Liver (tissue), 9 donors: ENCODE measurements around the gene RBM47. TPM values are rescaled to one million over a fixed set of nuclear protein-coding genes. Genes with fewer than 3 reads are reported as not detected.

Experiments
- DNase-seq: peaks from one replicate; pipeline ENCODE4 v3.0.0-alpha.2; 2017; ENCODE audit warnings: low spot score
- H3K27ac ChIP-seq, 2 donors: one replicate each; pipeline ENCODE4 v1.7.0; 2013; ENCODE audit warnings: inconsistent platforms in 2 of 2, low read length in 2 of 2, control low read depth in 1 of 2, low read depth in 1 of 2, mild to moderate bottlenecking in 1 of 2
- H3K27me3 ChIP-seq, 4 donors: one replicate each; pipeline versions ENCODE4 v1.6.1 to v1.7.0; 2013; ENCODE audit warnings: low read length in 3 of 4, inconsistent platforms in 1 of 4, mild to moderate bottlenecking in 1 of 4, moderate library complexity in 1 of 4; ENCODE audit not compliant: control insufficient read depth in 4 of 4, insufficient read depth in 4 of 4
- H3K36me3 ChIP-seq, 4 donors: one replicate each; pipeline versions ENCODE4 v1.6.1 to v1.7.0; 2013; ENCODE audit warnings: low read length in 3 of 4, mild to moderate bottlenecking in 3 of 4, low read depth in 1 of 4, moderate library complexity in 1 of 4; ENCODE audit not compliant: control insufficient read depth in 4 of 4, insufficient read depth in 3 of 4
- H3K4me1 ChIP-seq, 4 donors: one replicate each; pipeline versions ENCODE4 v1.6.1 to v1.7.0; 2013; ENCODE audit warnings: low read length in 3 of 4, mild to moderate bottlenecking in 3 of 4, moderate library complexity in 1 of 4; ENCODE audit not compliant: control insufficient read depth in 4 of 4, insufficient read depth in 4 of 4
- H3K4me3 ChIP-seq, 3 donors: one replicate each; pipeline versions ENCODE4 v1.6.1 to v1.7.0; 2013; ENCODE audit warnings: low read length in 3 of 3, control low read depth in 1 of 3, low read depth in 1 of 3, mild to moderate bottlenecking in 1 of 3
- H3K9ac ChIP-seq, 2 donors: one replicate each; pipeline ENCODE4 v1.7.0; 2013; ENCODE audit warnings: low read length in 2 of 2, mild to moderate bottlenecking in 2 of 2, moderate library complexity in 2 of 2, control low read depth in 1 of 2, low read depth in 1 of 2
- H3K9me3 ChIP-seq, 4 donors: one replicate each; pipeline versions ENCODE4 v1.6.1 to v1.7.0; 2013; ENCODE audit warnings: low read length in 3 of 4; ENCODE audit not compliant: control insufficient read depth in 4 of 4
- EGR1 ChIP-seq, 2 donors: IDR thresholded peaks; 2 replicates each; pipeline ENCODE4 v1.6.1; 2016 to 2018; ENCODE audit warnings: antibody characterized with exemption in 2 of 2, low read depth in 2 of 2
- FOXA1 ChIP-seq: IDR thresholded peaks from 2 replicates; pipeline ENCODE4 v1.6.1; 2016; ENCODE audit warnings: antibody characterized with exemption
- FOXA2 ChIP-seq: IDR thresholded peaks from 2 replicates; pipeline ENCODE4 v1.6.1; 2016; ENCODE audit warnings: antibody characterized with exemption
- GABPA ChIP-seq, 2 donors: IDR thresholded peaks in 1 of 2; conservative IDR thresholded peaks in 1 of 2; 2 replicates each; pipeline ENCODE4 v1.6.1; 2016; ENCODE audit warnings: antibody characterized with exemption in 2 of 2, mild to moderate bottlenecking in 1 of 2, moderate library complexity in 1 of 2
- HNF4A ChIP-seq, 2 donors: conservative IDR thresholded peaks; 2 replicates each; pipeline ENCODE4 v1.6.1; 2016; ENCODE audit warnings: antibody characterized with exemption in 2 of 2, mild to moderate bottlenecking in 2 of 2
- HNF4G ChIP-seq: IDR thresholded peaks from 2 replicates; pipeline ENCODE4 v1.6.1; 2016; ENCODE audit warnings: antibody characterized with exemption
- JUND ChIP-seq, 2 donors: IDR thresholded peaks; 2 replicates each; pipeline ENCODE4 v1.6.1; 2016; ENCODE audit warnings: antibody characterized with exemption in 2 of 2
- MAX ChIP-seq: IDR thresholded peaks from 2 replicates; pipeline ENCODE4 v1.6.1; 2016; ENCODE audit warnings: antibody characterized with exemption
- NR2F2 ChIP-seq: IDR thresholded peaks from 2 replicates; pipeline ENCODE4 v1.6.1; 2016; ENCODE audit warnings: antibody characterized with exemption
- RAD21 ChIP-seq, 2 donors: IDR thresholded peaks; 2 replicates each; pipeline ENCODE4 v1.6.1; 2016; ENCODE audit warnings: antibody characterized with exemption in 2 of 2, mild to moderate bottlenecking in 2 of 2
- REST ChIP-seq: IDR thresholded peaks from 2 replicates; pipeline ENCODE4 v1.6.1; 2016; ENCODE audit warnings: antibody characterized with exemption, mild to moderate bottlenecking
- RXRA ChIP-seq, 2 donors: IDR thresholded peaks; 2 replicates each; pipeline ENCODE4 v1.6.1; 2017 to 2018; ENCODE audit warnings: antibody characterized with exemption in 2 of 2, mild to moderate bottlenecking in 1 of 2
- SP1 ChIP-seq: IDR thresholded peaks from 2 replicates; pipeline ENCODE4 v1.6.1; 2018; ENCODE audit warnings: antibody characterized with exemption, mild to moderate bottlenecking
- TAF1 ChIP-seq: conservative IDR thresholded peaks from 2 replicates; pipeline ENCODE4 v1.6.1; 2016; ENCODE audit warnings: antibody characterized with exemption, mild to moderate bottlenecking
- YY1 ChIP-seq: IDR thresholded peaks from 2 replicates; pipeline ENCODE4 v1.6.1; 2016; ENCODE audit warnings: antibody characterized with exemption, mild to moderate bottlenecking
- WGBS: extraction: QIAGEN DNeasy Blood & Tissue Kit; methylation state at CpG from one replicate; pipeline ENCODE4 v1.1.7; 2013; 5-methylcytosine and 5-hydroxymethylcytosine counted together
- polyA plus RNA-seq, 2 donors: library from polyadenylated mRNA; stranded (reverse) in 1 of 2; unstranded in 1 of 2; fragments of 200-250 nt in 1 of 2; fragments of >200 nt in 1 of 2; fragmentation: Nextera tagmentation in 1 of 2; extraction: Ambion mirVana in 1 of 2; gene quantifications; one replicate each; pipeline versions ENCODE4 v1.2.1 to v1.2.3, GENCODE V29; 2013 to 2015
- total RNA-seq, 2 donors: library from RNA; depleted of rRNA; stranded (reverse); fragments of >200 nt; gene quantifications; one replicate each; pipeline ENCODE4 v1.2.3, GENCODE V29; 2014
- TF ChIP-seq, protein P1 (sequence below): IDR thresholded peaks from 2 replicates; pipeline ENCODE4 v1.6.1; 2016; ENCODE audit warnings: antibody characterized with exemption
- TF ChIP-seq, protein P2 (sequence below): fragments of 150-350 bp; IDR thresholded peaks from 2 replicates; pipeline ENCODE4 v1.5.1; 2017; ENCODE audit warnings: improper control_type of control experiment, low read depth, low read length; ENCODE audit not compliant: missing input control
- TF ChIP-seq, protein P3 (sequence below): IDR thresholded peaks from 2 replicates; pipeline ENCODE4 v1.6.1; 2016; ENCODE audit warnings: antibody characterized with exemption
- donor health status: healthy.
- donor health status: healthy.
- donor health status: healthy.
- donor health status: healthy.
- donor health status: healthy.

RBM47 gene
- total and polyA plus RNA-seq, 4 donors, result 16.5 to 81.2 (median 24.7) TPM

- Histone ChIP-seq H3K4me1 (peaks cover 6 to 37% (median 34%) of the 10 kb centered on the region in 4 donors), H3K27ac (no peak overlapping the region), H3K9me3 (no peaks in the 10 kb centered on the region), H3K27me3 (no peaks in the 10 kb centered on the region), H3K4me3 (no peak overlapping the region), H3K9ac (no peak overlapping the region), H3K36me3 (peaks cover 4 to 37% (median 26%) of the 10 kb centered on the region in 4 donors)
- TF ChIP-seq, protein P1, sequence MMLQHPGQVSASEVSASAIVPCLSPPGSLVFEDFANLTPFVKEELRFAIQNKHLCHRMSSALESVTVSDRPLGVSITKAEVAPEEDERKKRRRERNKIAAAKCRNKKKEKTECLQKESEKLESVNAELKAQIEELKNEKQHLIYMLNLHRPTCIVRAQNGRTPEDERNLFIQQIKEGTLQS, result no peak
- TF ChIP-seq HNF4G (no peak), SP1 (no peak), HNF4A (conservative IDR thresholded peaks at IDR 0.05) (no peak), EGR1 (IDR thresholded peaks at IDR 0.05; ENCODE audit: low read depth in 2 of 2) (no peak), RAD21 (IDR thresholded peaks at IDR 0.05) (no peak)
- TF ChIP-seq, protein P2, sequence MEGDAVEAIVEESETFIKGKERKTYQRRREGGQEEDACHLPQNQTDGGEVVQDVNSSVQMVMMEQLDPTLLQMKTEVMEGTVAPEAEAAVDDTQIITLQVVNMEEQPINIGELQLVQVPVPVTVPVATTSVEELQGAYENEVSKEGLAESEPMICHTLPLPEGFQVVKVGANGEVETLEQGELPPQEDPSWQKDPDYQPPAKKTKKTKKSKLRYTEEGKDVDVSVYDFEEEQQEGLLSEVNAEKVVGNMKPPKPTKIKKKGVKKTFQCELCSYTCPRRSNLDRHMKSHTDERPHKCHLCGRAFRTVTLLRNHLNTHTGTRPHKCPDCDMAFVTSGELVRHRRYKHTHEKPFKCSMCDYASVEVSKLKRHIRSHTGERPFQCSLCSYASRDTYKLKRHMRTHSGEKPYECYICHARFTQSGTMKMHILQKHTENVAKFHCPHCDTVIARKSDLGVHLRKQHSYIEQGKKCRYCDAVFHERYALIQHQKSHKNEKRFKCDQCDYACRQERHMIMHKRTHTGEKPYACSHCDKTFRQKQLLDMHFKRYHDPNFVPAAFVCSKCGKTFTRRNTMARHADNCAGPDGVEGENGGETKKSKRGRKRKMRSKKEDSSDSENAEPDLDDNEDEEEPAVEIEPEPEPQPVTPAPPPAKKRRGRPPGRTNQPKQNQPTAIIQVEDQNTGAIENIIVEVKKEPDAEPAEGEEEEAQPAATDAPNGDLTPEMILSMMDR, result no peak
- WGBS, result 91% methylated on average over 7 of the region's 7 CpGs
- no peak for DNase-seq
These were observed 207.6 kb downstream of the RBM47 start for GRCh38 chr4:40421839-40422708.

GRCh38 chr4:40419231-40419912 lies 210.3 kb downstream of the RBM47 start:
- no peak for DNase-seq
- H3K4me1 ChIP-seq, result peaks cover 9 to 47% (median 40%) of the 10 kb centered on the region in 4 donors
- H3K36me3 ChIP-seq, result peaks cover 2 to 13% (median 7%) of the 10 kb centered on the region in 4 donors
- no peak overlapping the region for H3K9ac ChIP-seq
- peak overlapping the region; percentile 89 to 90 for H3K27ac ChIP-seq
- H3K4me3 ChIP-seq, result no peak overlapping the region
- 21% methylated on average over 6 of the region's 6 CpGs for WGBS
- H3K9me3 ChIP-seq, result no peaks in the 10 kb centered on the region
- TF ChIP-seq HNF4A (conservative IDR thresholded peaks at IDR 0.05), result peak; percentile 92 to 93
- TF ChIP-seq REST, result no peak
- peak; percentile 30 for TF ChIP-seq FOXA2
- TF ChIP-seq GABPA (IDR thresholded peaks at IDR 0.05 in 1 of 2, conservative IDR thresholded peaks at IDR 0.05 in 1 of 2), result no peak
- TF ChIP-seq TAF1, result no peak
- peak; percentile 86 to 92 for TF ChIP-seq RXRA (IDR thresholded peaks at IDR 0.05)
- TF ChIP-seq SP1, result peak; percentile 69
- peak in 1 of 2 donors; percentile 61 for TF ChIP-seq JUND (IDR thresholded peaks at IDR 0.05)
- TF ChIP-seq NR2F2, result no peak
- TF ChIP-seq RAD21 (IDR thresholded peaks at IDR 0.05), result peak; percentile 49 to 58
- no peak for TF ChIP-seq EGR1 (IDR thresholded peaks at IDR 0.05; ENCODE audit: low read depth in 2 of 2)
- TF ChIP-seq, protein P2, result no peak
- TF ChIP-seq HNF4G, result peak; percentile 86
- peak; percentile 35 for TF ChIP-seq MAX
- peak; percentile 32 for TF ChIP-seq FOXA1
- TF ChIP-seq YY1, result peak; percentile 35
- TF ChIP-seq, protein P3, sequence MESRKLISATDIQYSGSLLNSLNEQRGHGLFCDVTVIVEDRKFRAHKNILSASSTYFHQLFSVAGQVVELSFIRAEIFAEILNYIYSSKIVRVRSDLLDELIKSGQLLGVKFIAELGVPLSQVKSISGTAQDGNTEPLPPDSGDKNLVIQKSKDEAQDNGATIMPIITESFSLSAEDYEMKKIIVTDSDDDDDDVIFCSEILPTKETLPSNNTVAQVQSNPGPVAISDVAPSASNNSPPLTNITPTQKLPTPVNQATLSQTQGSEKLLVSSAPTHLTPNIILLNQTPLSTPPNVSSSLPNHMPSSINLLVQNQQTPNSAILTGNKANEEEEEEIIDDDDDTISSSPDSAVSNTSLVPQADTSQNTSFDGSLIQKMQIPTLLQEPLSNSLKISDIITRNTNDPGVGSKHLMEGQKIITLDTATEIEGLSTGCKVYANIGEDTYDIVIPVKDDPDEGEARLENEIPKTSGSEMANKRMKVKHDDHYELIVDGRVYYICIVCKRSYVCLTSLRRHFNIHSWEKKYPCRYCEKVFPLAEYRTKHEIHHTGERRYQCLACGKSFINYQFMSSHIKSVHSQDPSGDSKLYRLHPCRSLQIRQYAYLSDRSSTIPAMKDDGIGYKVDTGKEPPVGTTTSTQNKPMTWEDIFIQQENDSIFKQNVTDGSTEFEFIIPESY, result peak; percentile 25
- TF ChIP-seq, protein P1, result no peak
- no peaks in the 10 kb centered on the region for H3K27me3 ChIP-seq
